Prostate gland (tissue), 2 donors: ENCODE results near the gene AXDND1. TPM values are rescaled to one million over a fixed set of nuclear protein-coding genes. Genes with fewer than 3 reads are reported as not detected.

Source experiments
- DNase-seq: peaks from one replicate; pipeline ENCODE4 v3.0.0-alpha.2; 2019; ENCODE audit warnings: low spot score
- H3K27ac ChIP-seq, 2 donors: fragments of 200-600 bp; sonication (generic); 2 replicates each; pipeline ENCODE4 v1.5.1; 2017 to 2019
- H3K27me3 ChIP-seq: fragments of 200-600 bp; sonication (generic); replicated peaks from 2 replicates; pipeline ENCODE4 v1.5.1; 2019; ENCODE audit not compliant: insufficient read depth
- H3K36me3 ChIP-seq, 2 donors: fragments of 200-600 bp; sonication (generic); 1 replicate in 1 of 2; 2 replicates in 1 of 2; pipeline versions ENCODE4 v1.5.1 to v1.8.1; 2017 to 2019
- H3K4me1 ChIP-seq: fragments of 200-600 bp; sonication (generic); replicated peaks from 2 replicates; pipeline ENCODE4 v1.5.1; 2019
- H3K4me3 ChIP-seq, 2 donors: fragments of 200-600 bp; sonication (generic); 2 replicates each; pipeline ENCODE4 v1.5.1; 2017 to 2019
- H3K9me3 ChIP-seq: fragments of 200-600 bp; sonication (generic); 2 replicates; pipeline ENCODE4 v1.5.1; 2017
- CTCF ChIP-seq, 4 experiments: fragments of 200-600 bp in 2 of 4; fragments of 450-650 bp in 2 of 4; sonication (generic) in 2 of 4; IDR thresholded peaks; 1 replicate in 3 of 4; 2 replicates in 1 of 4; pipeline ENCODE4 v1.5.1; 2016 to 2019; ENCODE audit warnings: antibody characterized with exemption in 4 of 4, mild to moderate bottlenecking in 2 of 4, moderate library complexity in 2 of 4
- POLR2A ChIP-seq: fragments of 450-650 bp; IDR thresholded peaks from one replicate; pipeline ENCODE4 v1.6.1; 2016; ENCODE audit warnings: antibody characterized with exemption, mild to moderate bottlenecking
- POLR2AphosphoS5 ChIP-seq: sonication (generic); formaldehyde crosslinking; IDR thresholded peaks from one replicate; pipeline ENCODE4 v1.6.1; 2017; ENCODE audit warnings: antibody characterized with exemption
- WGBS: methylation state at CpG from one replicate; pipeline ENCODE4 v1.1.5; 2018; 5-methylcytosine and 5-hydroxymethylcytosine counted together
- intact Hi-C: fragments of 100-400 bp; cut with DNase I; formaldehyde crosslinking; loops from one replicate; pipeline ENCODE4 v1.14.2; 2022
- total RNA-seq, 2 donors: library from RNA; depleted of rRNA; stranded (reverse); fragments of >200 nt; gene quantifications; one replicate each; pipeline ENCODE4 v1.1.0, GENCODE V29; 2016

AXDND1 gene
- total RNA-seq, 2 donors from 2014 or later: 7.0 TPM; not detected in 1

DNA sequence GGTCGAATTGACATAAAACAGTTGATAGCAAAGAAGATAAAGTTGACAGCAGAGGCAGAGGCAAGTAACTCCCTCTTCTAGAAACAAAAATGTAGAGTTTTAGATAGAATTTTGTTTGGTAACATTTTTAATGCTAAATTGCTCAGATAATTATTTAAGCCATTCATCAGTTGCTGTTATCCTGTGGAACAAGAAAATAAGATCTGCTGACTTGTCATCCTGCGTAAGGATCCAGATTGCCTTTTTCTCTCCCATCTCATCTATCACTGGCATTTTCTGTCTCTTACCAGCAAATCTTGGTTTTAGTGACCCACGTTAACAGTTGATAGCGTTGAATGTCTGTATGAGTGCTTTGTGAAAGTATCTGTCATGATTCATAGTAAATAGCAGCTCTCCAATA lies 42.3 kb upstream of the AXDND1 start:
- TF ChIP-seq POLR2AphosphoS5 (no peak), CTCF (IDR thresholded peaks at IDR 0.05) (no peak), POLR2A (no peak)
- 72% methylated on average over 4 of the region's 4 CpGs for WGBS
- Histone ChIP-seq H3K4me3 (no peak overlapping the region), H3K4me1 (no peaks in the 10 kb centered on the region), H3K36me3 (no peaks in the 10 kb centered on the region), H3K9me3 (no peaks in the 10 kb centered on the region), H3K27ac (no peak overlapping the region), H3K27me3 (no peaks in the 10 kb centered on the region)
- intact Hi-C loops: no loop called here
- DNase-seq: no peak

- intact Hi-C loops: no loop called here
- no peaks in the 10 kb centered on the region for H3K27me3 ChIP-seq
- 97% methylated on average over 2 of the region's 2 CpGs for WGBS
- no peaks in the 10 kb centered on the region for H3K36me3 ChIP-seq
- H3K27ac ChIP-seq: no peak overlapping the region
- DNase-seq: no peak
- H3K4me3 ChIP-seq: no peak overlapping the region
- H3K4me1 ChIP-seq: no peaks in the 10 kb centered on the region
- H3K9me3 ChIP-seq: no peaks in the 10 kb centered on the region
- TF ChIP-seq POLR2AphosphoS5 (no peak), POLR2A (no peak)
Observed at GRCh38 chr1:179325836-179326235, 39.9 kb upstream of the AXDND1 start.

DNA sequence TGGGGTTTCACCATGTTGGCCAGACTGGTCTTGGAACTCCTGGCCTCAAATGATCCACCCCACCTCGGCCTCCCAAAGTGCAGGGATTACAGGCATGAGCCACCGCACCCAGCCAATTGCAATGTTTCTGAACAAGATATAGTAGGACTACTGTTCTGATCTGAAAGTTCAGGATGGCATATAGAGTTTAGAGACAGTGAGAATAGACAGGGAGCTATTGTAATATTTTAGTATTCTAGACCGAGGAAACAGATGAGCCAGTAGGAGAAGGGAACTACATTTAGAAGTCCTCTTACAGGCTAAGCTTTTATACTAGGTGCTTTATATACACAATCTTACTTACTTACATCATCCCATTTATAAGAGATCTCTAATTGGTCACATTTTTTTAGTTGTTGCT lies 39.0 kb upstream of the AXDND1 start:
- Histone ChIP-seq H3K27ac (no peak overlapping the region), H3K4me1 (no peaks in the 10 kb centered on the region), H3K4me3 (no peak overlapping the region), H3K27me3 (no peaks in the 10 kb centered on the region), H3K9me3 (no peaks in the 10 kb centered on the region), H3K36me3 (no peaks in the 10 kb centered on the region)
- no peak for DNase-seq
- intact Hi-C loops: no loop called here
- 90% methylated on average over 3 of the region's 3 CpGs for WGBS
- TF ChIP-seq POLR2A (no peak), CTCF (IDR thresholded peaks at IDR 0.05) (no peak), POLR2AphosphoS5 (no peak)

- Histone ChIP-seq H3K36me3 (no peaks in the 10 kb centered on the region), H3K27me3 (no peaks in the 10 kb centered on the region), H3K4me3 (no peak overlapping the region), H3K9me3 (no peaks in the 10 kb centered on the region), H3K4me1 (peaks cover 1% of the 10 kb centered on the region), H3K27ac (no peak overlapping the region)
- no peak for TF ChIP-seq POLR2A
- no peak for TF ChIP-seq CTCF (IDR thresholded peaks at IDR 0.05)
- TF ChIP-seq POLR2AphosphoS5: no peak
- DNase-seq: no peak
- intact Hi-C loops: no loop called here
- 92% methylated on average over 7 of the region's 7 CpGs for WGBS
Observed at GRCh38 chr1:179327196-179327595, 38.6 kb upstream of the AXDND1 start.

- DNase-seq: no peak
- H3K27me3 ChIP-seq: no peaks in the 10 kb centered on the region
- peaks cover 4% of the 10 kb centered on the region for H3K4me1 ChIP-seq
- H3K4me3 ChIP-seq: no peak overlapping the region
- no peak overlapping the region for H3K27ac ChIP-seq
- H3K36me3 ChIP-seq: no peaks in the 10 kb centered on the region
- no peak for TF ChIP-seq POLR2A
- TF ChIP-seq POLR2AphosphoS5: no peak
- TF ChIP-seq CTCF (IDR thresholded peaks at IDR 0.05): no peak
- 77% methylated on average over 3 of the region's 3 CpGs for WGBS
- intact Hi-C loops: no loop called here
- H3K9me3 ChIP-seq: no peaks in the 10 kb centered on the region
Observed at GRCh38 chr1:179327679-179328078, 38.1 kb upstream of the AXDND1 start.
